ENCODE measurements around the gene OSTC. TPM values are rescaled to one million over a fixed set of nuclear protein-coding genes. Genes with fewer than 3 reads are reported as not detected.

The OSTC gene
- total and polyA plus RNA-seq, 9 of the 15 experiments (the other 6 are each of a cell fraction or from before 2014, with no cell fraction given) = 112 to 966 (median 235) TPM

DNA sequence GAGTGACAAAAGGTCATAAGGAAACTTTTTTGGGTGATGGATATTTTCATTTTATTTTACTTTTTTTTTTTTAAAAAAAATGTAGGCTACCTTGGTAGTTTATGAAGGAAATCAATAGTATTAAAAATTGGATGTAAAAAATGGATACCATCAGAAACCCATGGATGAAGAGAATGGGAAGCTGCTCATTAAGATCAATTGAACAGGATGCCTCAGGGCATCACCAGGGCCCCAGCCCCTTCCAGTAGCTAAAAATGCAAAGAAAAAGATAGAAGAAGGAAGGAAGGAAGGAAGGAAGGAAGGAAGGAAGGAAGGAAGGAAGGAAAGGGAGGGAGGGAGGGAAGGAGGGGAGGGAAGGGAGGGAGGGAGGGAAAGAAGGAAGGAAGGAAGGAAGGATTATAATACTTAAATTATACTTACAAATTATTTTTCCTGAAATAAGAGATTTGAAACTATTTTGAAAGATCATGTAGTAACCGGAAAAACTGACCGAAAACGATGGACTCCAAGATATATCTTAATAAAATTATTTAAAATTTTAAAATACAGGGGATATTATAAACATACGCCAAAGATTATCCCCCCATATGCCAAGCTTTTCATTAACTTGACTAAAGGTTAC is 24.1 kb downstream of the OSTC start:
- Histone ChIP-seq H3K4me2 (ENCODE audit: insufficient read depth, low read length) (no peak overlapping the region), H3K9ac (ENCODE audit: insufficient read depth in 1 of 2, low read depth in 2 of 2, low read length in 2 of 2) (no peak overlapping the region), H3K4me3 (no peak overlapping the region), H3K9me3 (replicated peaks; ENCODE audit: control insufficient read depth, insufficient read depth, low read depth, low read length) (0 out of 2 replicates have a peak, but pooled peaks cover 2% of the 10 kb centered on the region), H3K79me2 (ENCODE audit: control insufficient read depth, insufficient read depth, low read length) (no peaks in the 10 kb centered on the region), H4K20me1 (replicated peaks; ENCODE audit: control insufficient read depth, insufficient read depth, low read length) (no peaks in the 10 kb centered on the region), H3K9me1 (ENCODE audit: control insufficient read depth, insufficient read depth, low read length) (no peaks in the 10 kb centered on the region), H2AFZ (ENCODE audit: low read depth, low read length) (no peak overlapping the region), H3K4me1 (replicated peaks in 1 of 2; ENCODE audit: control insufficient read depth in 2 of 2, insufficient read depth in 2 of 2, low read length in 2 of 2) (no peaks in the 10 kb centered on the region), H3K27ac (ENCODE audit: extremely low read depth, low read depth, low read length) (no peak overlapping the region), H3K27me3 (ENCODE audit: control insufficient read depth in 2 of 2, insufficient read depth in 2 of 2, low read length in 2 of 2) (no peaks in the 10 kb centered on the region), H3K36me3 (ENCODE audit: control insufficient read depth, insufficient read depth, low read length) (peaks cover 10% of the 10 kb centered on the region; the same call in 2 of the 3 replicates)
- POLR2A ChIA-PET = interaction anchor here (1.0 kb wide), 1 partner anchor 24 kb away, joined by 3 read pairs; the partner anchor contains the start of gene OSTC
- intact Hi-C loops (cut with micrococcal nuclease) (no loop called here), in situ Hi-C loops (cut with MboI) (no loop called here)
- no peak for FAIRE-seq
- no TSS peak for BruUV-seq (replicated peaks)
- WGBS (ENCODE audit: insufficient coverage, low coverage, missing lambda C conversion rate) = 71% methylated on average over 4 of the region's 4 CpGs
- DNase-seq (ENCODE audit: extremely low read depth in 1 of 4, low spot score in 3 of 4) = no peak
- ATAC-seq = no peak
- CTCF ChIA-PET (ENCODE audit: low intra/inter-chr PET ratio) = no interaction called here
- TF ChIP-seq EHMT2 (IDR thresholded peaks at IDR 0.05) (no peak), ETS1 (conservative IDR thresholded peaks at IDR 0.05; ENCODE audit: control insufficient read depth, low read depth, low read length) (no peak), HNRNPK (IDR thresholded peaks at IDR 0.05; ENCODE audit: low read depth, low read length, poor library complexity, severe bottlenecking) (peak; percentile 36), PHF20 (IDR thresholded peaks at IDR 0.05; ENCODE audit: partially characterized antibody) (no peak), PCBP2 (IDR thresholded peaks at IDR 0.05; ENCODE audit: low read depth, low read length, poor library complexity, severe bottlenecking) (peak; percentile 63)
- TF ChIP-seq, protein P1, sequence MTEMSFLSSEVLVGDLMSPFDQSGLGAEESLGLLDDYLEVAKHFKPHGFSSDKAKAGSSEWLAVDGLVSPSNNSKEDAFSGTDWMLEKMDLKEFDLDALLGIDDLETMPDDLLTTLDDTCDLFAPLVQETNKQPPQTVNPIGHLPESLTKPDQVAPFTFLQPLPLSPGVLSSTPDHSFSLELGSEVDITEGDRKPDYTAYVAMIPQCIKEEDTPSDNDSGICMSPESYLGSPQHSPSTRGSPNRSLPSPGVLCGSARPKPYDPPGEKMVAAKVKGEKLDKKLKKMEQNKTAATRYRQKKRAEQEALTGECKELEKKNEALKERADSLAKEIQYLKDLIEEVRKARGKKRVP (CRISPR knock-in tag; IDR thresholded peaks at IDR 0.05) = no peak
- TF ChIP-seq, protein P2, sequence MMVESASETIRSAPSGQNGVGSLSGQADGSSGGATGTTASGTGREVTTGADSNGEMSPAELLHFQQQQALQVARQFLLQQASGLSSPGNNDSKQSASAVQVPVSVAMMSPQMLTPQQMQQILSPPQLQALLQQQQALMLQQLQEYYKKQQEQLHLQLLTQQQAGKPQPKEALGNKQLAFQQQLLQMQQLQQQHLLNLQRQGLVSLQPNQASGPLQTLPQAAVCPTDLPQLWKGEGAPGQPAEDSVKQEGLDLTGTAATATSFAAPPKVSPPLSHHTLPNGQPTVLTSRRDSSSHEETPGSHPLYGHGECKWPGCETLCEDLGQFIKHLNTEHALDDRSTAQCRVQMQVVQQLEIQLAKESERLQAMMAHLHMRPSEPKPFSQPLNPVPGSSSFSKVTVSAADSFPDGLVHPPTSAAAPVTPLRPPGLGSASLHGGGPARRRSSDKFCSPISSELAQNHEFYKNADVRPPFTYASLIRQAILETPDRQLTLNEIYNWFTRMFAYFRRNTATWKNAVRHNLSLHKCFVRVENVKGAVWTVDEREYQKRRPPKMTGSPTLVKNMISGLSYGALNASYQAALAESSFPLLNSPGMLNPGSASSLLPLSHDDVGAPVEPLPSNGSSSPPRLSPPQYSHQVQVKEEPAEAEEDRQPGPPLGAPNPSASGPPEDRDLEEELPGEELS (CRISPR knock-in tag; IDR thresholded peaks at IDR 0.05; ENCODE audit: borderline replicate concordance) = no peak
